ENCODE results near the gene ARFRP1. TPM values are rescaled to one million over a fixed set of nuclear protein-coding genes. Genes with fewer than 3 reads are reported as not detected.
A peak's percentile ranks its signal among the peaks of the same experiment; 100 is the strongest.
"Not testable (repeated sequence)": the region's sequence is repeated elsewhere in the genome, so short reads cannot be mapped to it uniquely, and the experiment has no call there.

Gene ARFRP1
- total RNA-seq, 1 donor from 2014 or later, result 16.3 TPM

GRCh38 chr20:63675681-63676368 is 32.0 kb downstream of the ARFRP1 start:
- DNase-seq, result no peak

GRCh38 chr20:63673951-63674350 is 33.8 kb downstream of the ARFRP1 start:
- DNase-seq, result no peak

- no peak for DNase-seq
Measured at GRCh38 chr20:63672666-63673065, 35.1 kb downstream of the ARFRP1 start.

- DNase-seq, result not testable (repeated sequence)
Measured at GRCh38 chr20:63671695-63672094, 36.1 kb downstream of the ARFRP1 start.

- DNase-seq, result no peak
Measured at GRCh38 chr20:63668351-63668750, 39.4 kb downstream of the ARFRP1 start.

- no peak for DNase-seq
Measured at GRCh38 chr20:63667858-63668257, 39.9 kb downstream of the ARFRP1 start.

GRCh38 chr20:63665708-63666107 is 42.1 kb downstream of the ARFRP1 start:
- DNase-seq, result no peak

- DNase-seq, result no peak
Measured at GRCh38 chr20:63664861-63665594, 42.7 kb downstream of the ARFRP1 start.

- DNase-seq, result no peak
Measured at GRCh38 chr20:63664143-63664851, 43.5 kb downstream of the ARFRP1 start.

- no peak for DNase-seq
Measured at GRCh38 chr20:63663332-63664066, 44.3 kb downstream of the ARFRP1 start.

GRCh38 chr20:63662813-63663189 is 45.0 kb downstream of the ARFRP1 start:
- no peak for DNase-seq

GRCh38 chr20:63661959-63662812 is 45.6 kb downstream of the ARFRP1 start:
- DNase-seq, result no peak

- DNase-seq, result no peak
Measured at GRCh38 chr20:63661108-63661507, 46.7 kb downstream of the ARFRP1 start.

- DNase-seq, result no peak
Measured at GRCh38 chr20:63660622-63661021, 47.2 kb downstream of the ARFRP1 start.

GRCh38 chr20:63660174-63660573 is 47.6 kb downstream of the ARFRP1 start:
- not testable (repeated sequence) for DNase-seq

- no peak for DNase-seq
Measured at GRCh38 chr20:63659370-63659769, 48.4 kb downstream of the ARFRP1 start.

- no peak for DNase-seq
Measured at GRCh38 chr20:63658749-63659187, 49.0 kb downstream of the ARFRP1 start.

GRCh38 chr20:63657937-63658748 is 49.6 kb downstream of the ARFRP1 start, which contains the start of gene RTEL1:
RTEL1 (plus strand) TSS chr20:63658312; CDS start chr20:63659403, 1,091 bp downstream.
- peak; percentile 95 for DNase-seq

- DNase-seq, result no peak
Measured at GRCh38 chr20:63657260-63657936, 50.4 kb downstream of the ARFRP1 start.

- no peak for DNase-seq
Measured at GRCh38 chr20:63656451-63656850, 51.3 kb downstream of the ARFRP1 start.

Measured in skin of body (tissue), 2 donors.